Psoas muscle (tissue), 8 donors: ENCODE measurements around the gene MAN1A1. TPM values are rescaled to one million over a fixed set of nuclear protein-coding genes. Genes with fewer than 3 reads are reported as not detected.

Experiments used
- ATAC-seq, 4 donors: fragments of 200-7000 bp; cut with Tn5 transposase; one replicate each; pipeline ENCODE4 v1.9.1; 2020; ENCODE audit warnings: moderate library complexity in 3 of 4, mild to moderate bottlenecking in 2 of 4
- DNase-seq, 2 donors: peaks; one replicate each; pipeline ENCODE4 v3.0.0-alpha.2; 2020
- H3K27ac ChIP-seq: fragments of 200-600 bp; one replicate; pipeline ENCODE4 v1.8.0; 2022
- H3K27me3 ChIP-seq, 3 donors: fragments of 200-600 bp in 1 of 3; one replicate each; pipeline versions ENCODE4 v1.6.1 to v1.8.0; 2013 to 2022; ENCODE audit warnings: low read length in 2 of 3, mild to moderate bottlenecking in 2 of 3, moderate library complexity in 1 of 3; ENCODE audit not compliant: insufficient read depth in 3 of 3
- H3K36me3 ChIP-seq, 2 donors: fragments of 200-600 bp in 1 of 2; one replicate each; pipeline versions ENCODE4 v1.6.1 to v1.8.0; 2013 to 2022; ENCODE audit warnings: low read depth in 1 of 2, mild to moderate bottlenecking in 1 of 2, moderate library complexity in 1 of 2; ENCODE audit not compliant: insufficient read depth in 1 of 2
- H3K4me1 ChIP-seq: fragments of 200-600 bp; one replicate; pipeline ENCODE4 v1.8.0; 2022
- H3K4me3 ChIP-seq: fragments of 200-600 bp; one replicate; pipeline ENCODE4 v1.8.0; 2022; ENCODE audit warnings: mild to moderate bottlenecking
- H3K9me3 ChIP-seq: fragments of 200-600 bp; one replicate; pipeline ENCODE4 v1.8.0; 2022
- WGBS, 3 donors: extraction: QIAGEN DNeasy Blood & Tissue Kit; methylation state at CpG; one replicate each; pipeline versions ENCODE4 v1.1.6 to v1.1.7; 2013; 5-methylcytosine and 5-hydroxymethylcytosine counted together
- intact Hi-C, 2 donors: fragments of 100-400 bp; cut with DNase I; formaldehyde crosslinking; loops; one replicate each; pipeline versions ENCODE4 v1.11.0 to v1.14.2; 2022
- polyA plus RNA-seq, 3 donors: library from polyadenylated mRNA; stranded (reverse); fragments of 200-250 nt; gene quantifications; one replicate each; pipeline ENCODE4 v1.2.3, GENCODE V29; 2013
- total RNA-seq, 4 donors: library from RNA; stranded (reverse); fragmentation: NEBNext Ultra II Directional in 2 of 4; extraction: Animal tissue kit (Norgen Biotek cat#: 25700) in 2 of 4; gene quantifications; one replicate each; pipeline versions ENCODE4 v1.2.1 to v1.2.4, GENCODE V29; 2021 to 2023
- TF ChIP-seq, protein P1 (sequence below): fragments of 200-600 bp; IDR thresholded peaks from one replicate; pipeline ENCODE4 v1.8.0; 2022; ENCODE audit warnings: antibody characterized with exemption
- donor health status: healthy with polysubstance abuse.
- donor health status: DM: no; HTN: no; CAD: no; lungs with moderate emphysema.
- donor health status: Bipolar disorder and iron deficiency.
- donor health status: healthy.
- donor health status: DM: yes; HTN: yes; CAD: no.
- donor health status: DM: no; HTN: no; CAD: no.
- donor health status: DM: no; HTN: no; CAD: no.
- donor health status: DM: yes; HTN: yes; CAD: no.

MAN1A1 gene
- total and polyA plus RNA-seq, 7 donors = 3.7 to 14.6 (median 6.2) TPM

DNA sequence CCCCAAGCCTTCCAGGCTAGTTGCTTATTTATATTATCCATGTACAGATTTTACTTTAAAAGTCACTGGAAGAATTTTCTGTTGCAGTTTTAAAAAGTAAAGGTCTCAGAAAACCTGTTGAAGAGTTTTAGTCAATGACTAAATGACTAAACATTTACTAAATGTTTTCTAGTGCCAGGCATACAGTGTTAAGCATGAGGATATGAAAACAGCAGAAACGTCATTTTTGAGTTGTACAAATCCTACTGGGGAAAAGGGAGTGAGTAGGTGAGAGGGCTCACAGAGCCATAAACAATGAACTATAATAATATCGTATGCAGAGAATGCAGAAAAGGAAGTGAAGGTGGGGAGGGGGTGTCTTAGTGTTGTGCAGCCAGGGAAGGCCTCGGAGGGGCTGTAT, 66.3 kb downstream of the MAN1A1 start:
- Histone ChIP-seq H3K9me3 (no peaks in the 10 kb centered on the region), H3K4me1 (no peaks in the 10 kb centered on the region), H3K4me3 (no peak overlapping the region), H3K27me3 (no peaks in the 10 kb centered on the region), H3K36me3 (no peaks in the 10 kb centered on the region), H3K27ac (no peak overlapping the region)
- DNase-seq (no peak), ATAC-seq (no peak)
- TF ChIP-seq, protein P1, sequence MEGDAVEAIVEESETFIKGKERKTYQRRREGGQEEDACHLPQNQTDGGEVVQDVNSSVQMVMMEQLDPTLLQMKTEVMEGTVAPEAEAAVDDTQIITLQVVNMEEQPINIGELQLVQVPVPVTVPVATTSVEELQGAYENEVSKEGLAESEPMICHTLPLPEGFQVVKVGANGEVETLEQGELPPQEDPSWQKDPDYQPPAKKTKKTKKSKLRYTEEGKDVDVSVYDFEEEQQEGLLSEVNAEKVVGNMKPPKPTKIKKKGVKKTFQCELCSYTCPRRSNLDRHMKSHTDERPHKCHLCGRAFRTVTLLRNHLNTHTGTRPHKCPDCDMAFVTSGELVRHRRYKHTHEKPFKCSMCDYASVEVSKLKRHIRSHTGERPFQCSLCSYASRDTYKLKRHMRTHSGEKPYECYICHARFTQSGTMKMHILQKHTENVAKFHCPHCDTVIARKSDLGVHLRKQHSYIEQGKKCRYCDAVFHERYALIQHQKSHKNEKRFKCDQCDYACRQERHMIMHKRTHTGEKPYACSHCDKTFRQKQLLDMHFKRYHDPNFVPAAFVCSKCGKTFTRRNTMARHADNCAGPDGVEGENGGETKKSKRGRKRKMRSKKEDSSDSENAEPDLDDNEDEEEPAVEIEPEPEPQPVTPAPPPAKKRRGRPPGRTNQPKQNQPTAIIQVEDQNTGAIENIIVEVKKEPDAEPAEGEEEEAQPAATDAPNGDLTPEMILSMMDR = no peak
- WGBS, 3 donors = 57 to 74% (median 68%) methylated on average over 3 of the region's 3 CpGs
- intact Hi-C loops = no loop called here

GRCh38 chr6:119280668-119281067, 68.9 kb downstream of the MAN1A1 start:
- TF ChIP-seq, protein P1 = no peak
- no peak overlapping the region for H3K27ac ChIP-seq
- no peaks in the 10 kb centered on the region for H3K36me3 ChIP-seq
- no peaks in the 10 kb centered on the region for H3K4me1 ChIP-seq
- H3K27me3 ChIP-seq = no peaks in the 10 kb centered on the region
- no peaks in the 10 kb centered on the region for H3K9me3 ChIP-seq
- intact Hi-C loops = no loop called here
- H3K4me3 ChIP-seq = no peak overlapping the region
- no peak for DNase-seq
- 68 to 75% (median 73%) methylated on average over 2 of the region's 2 CpGs for whole genome bisulfite sequencing, 3 donors
- ATAC-seq = no peak

- H3K27ac ChIP-seq = no peak overlapping the region
- DNase-seq (no peak), ATAC-seq (no peak)
- TF ChIP-seq, protein P1 = no peak
- no peaks in the 10 kb centered on the region for H3K27me3 ChIP-seq
- 72 to 81% (median 78%) methylated on average over 1 of the region's 1 CpG for WGBS, 3 donors
- no peaks in the 10 kb centered on the region for H3K9me3 ChIP-seq
- no peaks in the 10 kb centered on the region for H3K4me1 ChIP-seq
- no peaks in the 10 kb centered on the region for H3K36me3 ChIP-seq
- no peak overlapping the region for H3K4me3 ChIP-seq
- intact Hi-C loops = no loop called here
Measured at GRCh38 chr6:119280080-119280479, 69.5 kb downstream of the MAN1A1 start.

DNA sequence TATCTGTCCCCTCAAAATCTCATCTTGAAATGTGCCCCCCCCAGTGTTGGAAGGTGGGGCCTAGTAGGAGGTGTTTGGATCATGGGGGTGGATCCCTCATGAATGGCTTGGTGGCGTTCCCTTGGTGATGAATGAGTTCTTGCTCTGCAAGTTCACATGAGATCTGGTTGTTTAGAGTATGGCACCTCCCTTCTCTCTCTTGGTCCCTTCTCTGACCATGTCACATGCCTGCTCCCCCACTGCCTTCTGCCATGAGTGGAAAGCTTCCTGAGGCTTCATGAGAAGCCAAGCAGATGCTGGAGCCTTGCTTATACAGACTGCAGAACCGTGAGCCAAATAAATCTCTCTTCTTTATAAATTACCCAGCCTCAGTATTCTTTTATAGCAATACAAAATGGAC, 70.9 kb downstream of the MAN1A1 start:
- no peaks in the 10 kb centered on the region for H3K36me3 ChIP-seq
- no peaks in the 10 kb centered on the region for H3K27me3 ChIP-seq
- ATAC-seq (no peak), DNase-seq (no peak)
- 79 to 98% (median 86%) methylated on average over 2 of the region's 2 CpGs for WGBS, 3 donors
- intact Hi-C loops = no loop called here
- no peak overlapping the region for H3K4me3 ChIP-seq
- TF ChIP-seq, protein P1 = no peak
- no peaks in the 10 kb centered on the region for H3K9me3 ChIP-seq
- H3K27ac ChIP-seq = no peak overlapping the region
- no peaks in the 10 kb centered on the region for H3K4me1 ChIP-seq

DNA sequence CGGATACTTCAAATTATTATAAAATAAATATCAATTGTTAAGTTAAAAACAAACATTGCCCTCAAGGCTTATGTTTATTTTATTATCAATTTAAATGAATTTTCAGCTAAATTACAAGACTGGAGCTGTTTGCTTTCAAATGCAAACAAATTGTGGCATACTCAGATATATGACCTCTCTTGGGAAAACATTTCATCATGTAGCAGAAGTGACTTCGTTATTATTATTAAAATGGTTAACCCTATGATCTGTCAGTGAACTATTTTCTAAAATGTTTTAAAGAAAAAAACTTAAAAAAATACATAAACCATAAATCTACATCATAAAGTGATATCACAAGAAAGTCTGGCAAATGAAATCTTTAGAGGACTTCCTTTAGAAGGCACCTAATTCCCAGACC, 72.5 kb downstream of the MAN1A1 start:
- Histone ChIP-seq H3K36me3 (no peaks in the 10 kb centered on the region), H3K27ac (no peak overlapping the region), H3K27me3 (no peaks in the 10 kb centered on the region), H3K9me3 (no peaks in the 10 kb centered on the region), H3K4me3 (no peak overlapping the region), H3K4me1 (no peaks in the 10 kb centered on the region)
- 73 to 88% (median 77%) methylated on average over 2 of the region's 2 CpGs for WGBS, 3 donors
- intact Hi-C loops = no loop called here
- ATAC-seq = no peak
- TF ChIP-seq, protein P1 = no peak
- no peak for DNase-seq
